HepG2 (cell line): Measurements from ENCODE around the gene ARHGAP10. TPM values are rescaled to one million over a fixed set of nuclear protein-coding genes. Genes with fewer than 3 reads are reported as not detected.

ENCODE experiments used
- ATAC-seq: fragments of 200-7000 bp; cut with Tn5 transposase; 3 replicates; pipeline ENCODE4 v1.9.1; 2020; ENCODE audit warnings: mild to moderate bottlenecking, moderate library complexity
- BruUV-seq: library from RNA; stranded (reverse); fragments of 400-500 nt; replicated peaks from 2 replicates; lab custom pipeline; 2021; lab: Mats Ljungman, UMichigan
- CTCF ChIA-PET: fragments of 300-600 bp; formaldehyde crosslinking; extraction: SDS; loops from one replicate; lab custom pipeline; 2021; ENCODE audit warnings: low total read pairs, inconsistent platforms, low intra/inter-chr PET ratio; lab: Yijun Ruan, JAX
- POLR2A ChIA-PET: fragments of 350-600 bp; sonication (Branson Sonifier 250); formaldehyde crosslinking; loops from one replicate; lab custom pipeline; 2020; ENCODE audit warnings: antibody characterized with exemption, inconsistent platforms; lab: Yijun Ruan, JAX
- DNase-seq: peaks from one replicate; pipeline ENCODE4 v3.0.0-alpha.2; 2015; ENCODE audit warnings: low spot score
- FAIRE-seq: peaks from 3 replicates; lab custom pipeline; 2011; peaks lifted over from hg19 to GRCh38; lab: Jason Lieb, UNC
- H2AFZ ChIP-seq: one replicate; pipeline ENCODE4 v1.6.1; 2011; ENCODE audit warnings: low read length, inconsistent platforms
- H3K27ac ChIP-seq: fragments of 300-600 bp; 3 replicates; pipeline ENCODE4 v1.8.0; 2011; ENCODE audit warnings: mixed run types, mild to moderate bottlenecking, mixed read lengths, low read length, inconsistent platforms; ENCODE audit not compliant: insufficient read depth; ENCODE audit errors: extremely low read length
- H3K27me3 ChIP-seq, 2 experiments: fragments of 200-600 bp in 1 of 2; 2 replicates in 1 of 2; 3 replicates in 1 of 2; pipeline versions ENCODE4 v1.6.0 to v1.8.0; 2011; ENCODE audit warnings: low read length in 2 of 2, mild to moderate bottlenecking in 2 of 2, moderate library complexity in 2 of 2, inconsistent platforms in 1 of 2; ENCODE audit not compliant: insufficient read depth in 2 of 2, control insufficient read depth in 1 of 2
- H3K36me3 ChIP-seq, 2 experiments: fragments of 200-600 bp in 1 of 2; replicated peaks in 1 of 2; 2 replicates in 1 of 2; 3 replicates in 1 of 2; pipeline versions ENCODE4 v1.5.1 to v1.8.0; 2011; ENCODE audit warnings: low read length in 2 of 2, inconsistent platforms in 1 of 2; ENCODE audit not compliant: insufficient read depth in 2 of 2, control insufficient read depth in 1 of 2
- H3K4me1 ChIP-seq: 2 replicates; pipeline ENCODE4 v1.5.1; 2012; ENCODE audit warnings: low read length, inconsistent platforms; ENCODE audit not compliant: insufficient read depth
- H3K4me2 ChIP-seq: 2 replicates; pipeline ENCODE4 v1.6.0; 2011; ENCODE audit warnings: low read depth, low read length, inconsistent platforms
- H3K4me3 ChIP-seq, 3 experiments: fragments of 200-600 bp in 1 of 3; sonication (generic), shearing (Covaris generic) in 1 of 3; replicated peaks in 1 of 3; 2 replicates each; pipeline ENCODE4 v1.5.1; 2011 to 2016; ENCODE audit warnings: low read length in 3 of 3, inconsistent platforms in 2 of 3, low read depth in 2 of 3, mild to moderate bottlenecking in 2 of 3, control low read depth in 1 of 3, mixed read lengths in 1 of 3; ENCODE audit not compliant: insufficient read depth in 1 of 3
- H3K79me2 ChIP-seq: one replicate; pipeline ENCODE4 v1.6.1; 2011; ENCODE audit warnings: low read length, inconsistent platforms; ENCODE audit not compliant: insufficient read depth
- H3K9ac ChIP-seq: 2 replicates; pipeline ENCODE4 v1.6.0; 2011; ENCODE audit warnings: mild to moderate bottlenecking, low read depth, low read length, inconsistent platforms; ENCODE audit not compliant: insufficient read depth
- H3K9me3 ChIP-seq: 2 replicates; pipeline ENCODE4 v1.5.1; 2012; ENCODE audit warnings: mild to moderate bottlenecking, low read length
- H4K20me1 ChIP-seq: 2 replicates; pipeline ENCODE4 v1.6.0; 2011; ENCODE audit warnings: inconsistent platforms, mild to moderate bottlenecking, low read length, moderate library complexity; ENCODE audit not compliant: insufficient read depth
- ARID2 ChIP-seq: sonication (generic); formaldehyde crosslinking; IDR thresholded peaks from 2 replicates; pipeline ENCODE4 v1.8.1; 2022; ENCODE audit warnings: mild to moderate bottlenecking, missing genetic modification reagents, borderline replicate concordance
- FOXO1 ChIP-seq: sonication (generic); formaldehyde crosslinking; IDR thresholded peaks from 2 replicates; pipeline ENCODE4 v1.4.0; 2020; ENCODE audit warnings: missing genetic modification reagents
- HCFC1 ChIP-seq: fragments of 150-350 bp; IDR thresholded peaks from 2 replicates; pipeline ENCODE4 v1.6.1; 2014; ENCODE audit warnings: low read depth, low read length
- TBX3 ChIP-seq: fragments of 450-650 bp; IDR thresholded peaks from 2 replicates; pipeline ENCODE4 v1.6.1; 2017; ENCODE audit warnings: antibody characterized with exemption, mild to moderate bottlenecking, inconsistent platforms, borderline replicate concordance
- ZNF263 ChIP-seq: sonication (generic); formaldehyde crosslinking; IDR thresholded peaks from 2 replicates; pipeline ENCODE4 v1.4.0; 2020; ENCODE audit warnings: missing genetic modification reagents
- ZNF292 ChIP-seq: sonication (generic); formaldehyde crosslinking; IDR thresholded peaks from 2 replicates; pipeline ENCODE4 v1.8.1; 2022; ENCODE audit warnings: mild to moderate bottlenecking, low read depth, missing genetic modification reagents, borderline replicate concordance
- ZNF558 ChIP-seq: sonication (generic); formaldehyde crosslinking; IDR thresholded peaks from 2 replicates; pipeline ENCODE4 v1.9.0; 2022; ENCODE audit warnings: mild to moderate bottlenecking, missing genetic modification reagents, borderline replicate concordance
- WGBS: methylation state at CpG from one replicate; pipeline ENCODE4 v1.1.6; 2017; ENCODE audit warnings: low lambda C conversion rate; 5-methylcytosine and 5-hydroxymethylcytosine counted together
- in situ Hi-C: cut with HindIII; loops from 2 replicates; pipeline ENCODE4 v1.10.0; 2017; ENCODE audit warnings: low pct_unique_long_range_greater_than_20kb; ENCODE audit not compliant: extremely low pct_ligation_motif_present
- intact Hi-C: fragments of 100-400 bp; cut with micrococcal nuclease; formaldehyde crosslinking; loops from one replicate; pipeline ENCODE4 v1.10.0; 2022; ENCODE audit not compliant: unreplicated experiment
- polyA plus RNA-seq, 8 experiments: library from polyadenylated mRNA; depleted of rRNA in 3 of 8; stranded (reverse) in 7 of 8; unstranded in 1 of 8; fragments of >200 nt; fragmentation: Illumina TruSeq in 4 of 8; extraction: Trizol in 4 of 8; gene quantifications; 2 replicates each; pipeline versions ENCODE4 v1.2.1 to v1.2.3, GENCODE V29; 2011 to 2016; ENCODE audit warnings: low read depth in 4 of 8, missing spikeins in 1 of 8, mixed read lengths in 1 of 8; ENCODE audit not compliant: insufficient read depth in 1 of 8
- total RNA-seq, 5 experiments: library from RNA; depleted of rRNA; stranded (reverse); fragments of >200 nt; fragmentation: Illumina TruSeq; extraction: Trizol; gene quantifications; 2 replicates each; pipeline ENCODE4 v1.2.3, GENCODE V29; 2016; ENCODE audit warnings: low read depth in 1 of 5

ARHGAP10 gene
- total and polyA plus RNA-seq, 2 of the 13 experiments (the other 11 are each of a cell fraction or from before 2014, with no cell fraction given) = 0.45 to 1.6 TPM

GRCh38 chr4:147847751-147848590, 116.1 kb downstream of the ARHGAP10 start (continued):
- TF ChIP-seq FOXO1 (CRISPR knock-in tag) (no peak), TBX3 (no peak), ZNF292 (no peak)

DNA sequence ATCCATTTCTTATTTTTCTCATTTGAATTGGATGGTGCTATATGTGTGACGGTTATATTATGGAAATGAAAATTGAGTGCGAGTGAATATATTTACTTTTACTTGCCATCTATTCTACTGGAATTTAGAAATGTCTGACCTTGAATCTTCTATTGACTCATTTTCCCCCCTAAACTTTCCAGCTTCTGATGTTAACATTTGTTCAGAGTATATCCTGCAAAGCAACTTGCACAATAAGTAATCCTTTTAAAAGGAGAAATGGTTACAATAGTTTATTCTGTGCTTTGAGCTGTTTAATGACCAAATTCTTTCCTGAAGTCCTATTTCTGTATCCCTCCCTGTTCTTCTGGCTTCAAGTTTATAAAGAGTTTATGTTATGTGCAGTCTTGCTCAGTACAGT, 116.7 kb downstream of the ARHGAP10 start:
- TF ChIP-seq ZNF558 (CRISPR knock-in tag) = no peak
- no peak for TF ChIP-seq ARID2 (CRISPR knock-in tag)
- TF ChIP-seq HCFC1 = no peak
- no peak for TF ChIP-seq ZNF263 (CRISPR knock-in tag)
- H3K27me3 ChIP-seq = no peaks in the 10 kb centered on the region
- ATAC-seq (no peak), FAIRE-seq (no peak), DNase-seq (no peak)
- POLR2A ChIA-PET = no interaction called here
- H3K4me3 ChIP-seq = no peak overlapping the region
- H3K27ac ChIP-seq = no peak overlapping the region
- H3K9ac ChIP-seq = no peak overlapping the region
- no TSS peak for BruUV-seq
- no peaks in the 10 kb centered on the region for H3K9me3 ChIP-seq
- no peaks in the 10 kb centered on the region for H4K20me1 ChIP-seq
- 87% methylated on average over 2 of the region's 2 CpGs for WGBS
- intact Hi-C loops (no loop called here), in situ Hi-C loops (no loop called here)
- no peaks in the 10 kb centered on the region for H3K79me2 ChIP-seq
- H3K36me3 ChIP-seq = no peaks in the 10 kb centered on the region
- no peak overlapping the region for H2AFZ ChIP-seq
- no peaks in the 10 kb centered on the region; the same call in 1 of the 2 replicates for H3K4me1 ChIP-seq
- CTCF ChIA-PET = no interaction called here
- H3K4me2 ChIP-seq = no peak overlapping the region
